ENCODE measurements around the gene CDK5RAP1. TPM values are rescaled to one million over a fixed set of nuclear protein-coding genes. Genes with fewer than 3 reads are reported as not detected.
"Not testable (repeated sequence)": the region's sequence is repeated elsewhere in the genome, so short reads cannot be mapped to it uniquely, and the experiment has no call there.

CDK5RAP1 gene
- total RNA-seq, 2 donors from 2014 or later = 37.1 to 59.6 TPM

- DNase-seq (ENCODE audit: low spot score) (no peak), ATAC-seq (no peak)
- Mint-ChIP-seq H3K4me3 (no peak overlapping the region), H3K4me1 (ENCODE audit: low read depth in 2 of 2) (no peaks in the 10 kb centered on the region), H3K27ac (no peak overlapping the region), H3K9me3 (no peaks in the 10 kb centered on the region), H3K36me3 (no peaks in the 10 kb centered on the region), H3K27me3 (no peaks in the 10 kb centered on the region)
These were observed 33.1 kb upstream of the CDK5RAP1 start for GRCh38 chr20:33434434-33434833.

DNA sequence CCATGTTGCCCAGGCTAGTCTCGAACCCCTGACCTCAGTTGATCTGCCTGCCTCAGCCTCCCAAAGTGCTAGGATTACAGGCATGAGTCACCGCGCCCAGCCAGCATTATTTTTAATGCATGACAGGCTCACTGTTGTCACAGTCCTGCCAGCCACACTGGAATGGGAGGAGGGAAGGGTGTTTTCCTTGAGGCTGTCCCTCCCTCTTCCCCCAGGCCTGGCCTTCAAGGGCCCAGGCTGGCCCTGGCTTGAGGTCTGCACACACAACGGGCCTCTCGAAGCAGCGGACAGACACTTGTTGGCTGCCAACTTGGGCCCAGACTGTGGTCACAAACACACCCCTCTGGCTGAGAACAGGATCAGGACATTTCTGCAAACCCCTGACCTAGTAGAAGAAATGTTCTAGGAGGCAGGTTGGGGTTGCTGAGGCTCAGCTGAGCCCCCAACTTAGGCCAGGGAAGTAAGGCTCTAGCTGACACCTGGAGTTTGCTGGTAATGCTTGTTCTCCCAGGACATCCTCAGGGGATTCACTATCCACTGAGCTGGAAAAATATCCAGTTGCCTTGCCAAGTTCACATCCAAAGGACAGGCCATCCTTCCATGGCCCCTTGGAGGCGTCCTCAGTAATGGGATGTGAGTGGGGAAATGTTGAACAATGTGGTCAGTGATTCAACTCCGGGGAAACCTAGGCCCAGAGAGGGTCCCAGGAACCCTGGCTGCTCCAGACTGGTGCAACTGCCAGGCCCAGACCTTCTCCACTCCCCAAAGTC lies 32.3 kb upstream of the CDK5RAP1 start:
- DNase-seq (ENCODE audit: low spot score) (no peak), ATAC-seq (no peak)
- Mint-ChIP-seq H3K36me3 (no peaks in the 10 kb centered on the region), H3K4me3 (no peak overlapping the region), H3K4me1 (ENCODE audit: low read depth in 2 of 2) (no peaks in the 10 kb centered on the region), H3K27ac (no peak overlapping the region), H3K9me3 (no peaks in the 10 kb centered on the region), H3K27me3 (no peaks in the 10 kb centered on the region)

GRCh38 chr20:33431797-33432381 lies 30.6 kb upstream of the CDK5RAP1 start:
- Mint-ChIP-seq H3K4me1 (ENCODE audit: low read depth in 2 of 2) (no peaks in the 10 kb centered on the region), H3K9me3 (no peaks in the 10 kb centered on the region), H3K27ac (no peak overlapping the region), H3K27me3 (no peaks in the 10 kb centered on the region), H3K4me3 (no peak overlapping the region), H3K36me3 (no peaks in the 10 kb centered on the region)
- ATAC-seq = no peak
- DNase-seq (ENCODE audit: low spot score) = no peak

DNA sequence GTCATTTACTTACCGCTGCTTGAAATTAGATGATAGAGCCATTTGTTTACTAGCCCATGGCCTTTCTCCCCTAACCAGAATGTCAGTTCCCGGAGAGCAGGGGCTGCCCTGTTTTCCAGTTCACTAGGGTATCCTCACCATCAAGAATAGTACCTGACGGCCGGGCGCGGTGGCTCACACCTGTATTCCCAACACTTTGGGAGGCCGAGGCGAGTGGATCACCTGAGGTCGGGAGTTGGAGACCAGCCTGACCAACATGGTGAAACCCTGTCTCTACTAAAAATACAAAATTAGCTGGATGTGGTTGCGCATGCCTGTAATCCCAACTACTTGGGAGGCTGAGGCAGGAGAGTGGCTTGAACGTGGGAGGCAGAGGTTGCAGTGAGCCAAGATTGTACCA lies 22.6 kb upstream of the CDK5RAP1 start:
- not testable (repeated sequence) for H3K4me1 Mint-ChIP-seq (ENCODE audit: low read depth in 2 of 2); H3K27me3 Mint-ChIP-seq; H3K36me3 Mint-ChIP-seq; H3K27ac Mint-ChIP-seq; ATAC-seq; H3K4me3 Mint-ChIP-seq; H3K9me3 Mint-ChIP-seq; DNase-seq (ENCODE audit: low spot score)

GRCh38 chr20:33423141-33423834 lies 22.0 kb upstream of the CDK5RAP1 start:
- no peaks in the 10 kb centered on the region for H3K36me3 Mint-ChIP-seq
- H3K9me3 Mint-ChIP-seq = no peaks in the 10 kb centered on the region
- H3K27ac Mint-ChIP-seq = no peak overlapping the region
- DNase-seq (ENCODE audit: low spot score) = no peak
- H3K4me1 Mint-ChIP-seq (ENCODE audit: low read depth in 2 of 2) = no peaks in the 10 kb centered on the region
- no peak for ATAC-seq
- H3K27me3 Mint-ChIP-seq = no peaks in the 10 kb centered on the region
- no peak overlapping the region for H3K4me3 Mint-ChIP-seq

DNA sequence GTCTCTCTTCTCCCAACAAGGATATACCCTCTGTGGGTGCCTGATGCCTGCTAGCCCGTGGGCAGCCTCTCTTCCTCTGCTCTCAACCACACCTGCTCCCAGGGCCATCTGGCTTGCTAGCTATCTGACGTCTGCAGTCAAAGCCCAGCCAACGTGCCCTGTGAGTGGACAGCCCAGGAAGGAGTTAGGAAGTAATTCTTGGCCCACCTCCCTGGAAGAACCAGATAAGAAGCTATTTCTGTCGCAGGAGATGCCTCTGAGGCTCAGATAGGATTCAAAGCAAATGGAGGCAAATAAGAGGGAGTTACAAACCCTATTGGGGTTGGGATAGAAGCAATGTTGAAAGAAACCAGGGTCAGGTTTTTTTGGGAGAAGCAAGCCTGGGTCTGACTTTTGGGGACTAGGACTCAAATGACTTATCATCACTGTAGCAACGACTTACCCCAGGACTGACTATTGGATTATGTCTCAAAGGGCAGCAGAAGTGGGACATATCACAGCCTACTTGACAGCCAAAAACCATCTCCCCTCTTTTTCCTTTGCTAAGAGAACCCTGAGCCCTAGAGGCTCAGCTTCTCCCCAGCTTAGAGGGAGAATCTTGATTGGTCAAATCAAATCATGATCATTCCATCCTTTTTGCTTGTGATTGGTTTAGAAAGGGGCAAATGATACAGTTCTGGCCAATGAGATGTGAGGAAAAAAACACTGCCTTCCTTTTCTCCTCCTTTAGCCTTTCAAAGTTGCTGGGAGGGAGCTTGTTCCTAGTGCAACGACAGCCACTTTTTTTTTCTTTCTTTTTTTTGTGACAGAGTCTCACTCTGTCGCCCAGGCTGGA lies 18.0 kb upstream of the CDK5RAP1 start:
- no peak overlapping the region for H3K27ac Mint-ChIP-seq
- ATAC-seq = no peak
- DNase-seq (ENCODE audit: low spot score) = no peak
- H3K27me3 Mint-ChIP-seq = no peaks in the 10 kb centered on the region
- H3K4me3 Mint-ChIP-seq = no peak overlapping the region
- no peaks in the 10 kb centered on the region for H3K9me3 Mint-ChIP-seq
- H3K36me3 Mint-ChIP-seq = no peaks in the 10 kb centered on the region
- no peaks in the 10 kb centered on the region for H3K4me1 Mint-ChIP-seq (ENCODE audit: low read depth in 2 of 2)

GRCh38 chr20:33418033-33418432 lies 16.7 kb upstream of the CDK5RAP1 start:
- Mint-ChIP-seq H3K27me3 (no peaks in the 10 kb centered on the region), H3K4me3 (no peak overlapping the region), H3K36me3 (no peaks in the 10 kb centered on the region), H3K4me1 (ENCODE audit: low read depth in 2 of 2) (no peaks in the 10 kb centered on the region), H3K27ac (no peak overlapping the region), H3K9me3 (no peaks in the 10 kb centered on the region)
- no peak for ATAC-seq
- no peak for DNase-seq (ENCODE audit: low spot score)

DNA sequence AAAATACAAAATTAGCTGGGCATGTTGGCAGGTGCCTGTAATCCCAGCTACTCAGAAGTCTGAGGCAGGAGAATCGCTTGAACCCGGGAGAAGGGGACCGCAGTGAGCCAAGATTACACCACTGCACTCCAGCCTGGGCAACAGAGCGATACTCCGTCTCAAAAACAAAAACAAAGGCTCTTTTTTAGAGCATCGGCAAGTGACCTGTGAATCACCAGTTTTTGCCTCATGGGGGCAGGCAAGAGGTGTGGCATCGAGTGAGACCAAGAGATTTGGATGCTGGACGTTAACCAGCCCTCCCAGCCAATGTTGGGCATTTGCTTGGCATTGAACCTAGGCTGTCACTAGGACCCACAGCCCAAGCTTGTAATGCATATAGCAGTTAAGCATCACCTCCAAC lies 14.6 kb upstream of the CDK5RAP1 start:
- DNase-seq (ENCODE audit: low spot score) = peak; percentile 12
- no peak for ATAC-seq
- Mint-ChIP-seq H3K36me3 (no peaks in the 10 kb centered on the region), H3K4me1 (ENCODE audit: low read depth in 2 of 2) (no peaks in the 10 kb centered on the region), H3K4me3 (no peak overlapping the region), H3K27me3 (no peaks in the 10 kb centered on the region), H3K9me3 (no peaks in the 10 kb centered on the region), H3K27ac (no peak overlapping the region)

DNA sequence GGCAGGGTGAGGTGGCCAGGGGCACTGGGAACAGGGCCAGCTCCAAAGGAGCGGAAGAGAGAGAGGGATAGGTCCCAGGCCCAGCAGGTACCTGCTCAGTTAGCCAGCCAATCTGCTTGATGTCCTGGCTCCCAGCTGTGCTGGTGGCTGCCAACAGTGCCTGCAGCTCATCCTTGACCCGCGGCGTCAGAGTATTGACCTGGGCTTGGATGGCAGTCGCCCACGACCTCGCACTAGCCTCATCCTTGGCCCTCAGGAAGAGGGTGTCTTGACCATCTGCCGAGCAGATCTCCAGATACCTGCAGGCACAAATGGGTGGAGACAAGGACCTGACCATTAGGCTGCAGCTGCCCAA lies 11.1 kb upstream of the CDK5RAP1 start:
- Mint-ChIP-seq H3K9me3 (no peaks in the 10 kb centered on the region), H3K36me3 (no peaks in the 10 kb centered on the region), H3K27ac (no peak overlapping the region), H3K27me3 (no peaks in the 10 kb centered on the region), H3K4me3 (no peak overlapping the region), H3K4me1 (ENCODE audit: low read depth in 2 of 2) (no peaks in the 10 kb centered on the region)
- DNase-seq (ENCODE audit: low spot score) (peak; percentile 42), ATAC-seq (no peak)

- ATAC-seq = no peak
- Mint-ChIP-seq H3K27ac (no peak overlapping the region), H3K4me3 (no peak overlapping the region), H3K9me3 (no peaks in the 10 kb centered on the region), H3K36me3 (no peaks in the 10 kb centered on the region), H3K27me3 (no peaks in the 10 kb centered on the region), H3K4me1 (ENCODE audit: low read depth in 2 of 2) (no peaks in the 10 kb centered on the region)
- peak; percentile 44 for DNase-seq (ENCODE audit: low spot score)
These were observed 10.6 kb upstream of the CDK5RAP1 start for GRCh38 chr20:33411711-33412483.

- H3K27me3 Mint-ChIP-seq = no peaks in the 10 kb centered on the region
- ATAC-seq (no peak), DNase-seq (ENCODE audit: low spot score) (peak; percentile 28)
- H3K4me3 Mint-ChIP-seq = no peak overlapping the region
- H3K27ac Mint-ChIP-seq = no peak overlapping the region
- H3K4me1 Mint-ChIP-seq (ENCODE audit: low read depth in 2 of 2) = no peaks in the 10 kb centered on the region
- H3K9me3 Mint-ChIP-seq = no peaks in the 10 kb centered on the region
- H3K36me3 Mint-ChIP-seq = no peaks in the 10 kb centered on the region
These were observed 9.9 kb upstream of the CDK5RAP1 start for GRCh38 chr20:33411242-33411641.

DNA sequence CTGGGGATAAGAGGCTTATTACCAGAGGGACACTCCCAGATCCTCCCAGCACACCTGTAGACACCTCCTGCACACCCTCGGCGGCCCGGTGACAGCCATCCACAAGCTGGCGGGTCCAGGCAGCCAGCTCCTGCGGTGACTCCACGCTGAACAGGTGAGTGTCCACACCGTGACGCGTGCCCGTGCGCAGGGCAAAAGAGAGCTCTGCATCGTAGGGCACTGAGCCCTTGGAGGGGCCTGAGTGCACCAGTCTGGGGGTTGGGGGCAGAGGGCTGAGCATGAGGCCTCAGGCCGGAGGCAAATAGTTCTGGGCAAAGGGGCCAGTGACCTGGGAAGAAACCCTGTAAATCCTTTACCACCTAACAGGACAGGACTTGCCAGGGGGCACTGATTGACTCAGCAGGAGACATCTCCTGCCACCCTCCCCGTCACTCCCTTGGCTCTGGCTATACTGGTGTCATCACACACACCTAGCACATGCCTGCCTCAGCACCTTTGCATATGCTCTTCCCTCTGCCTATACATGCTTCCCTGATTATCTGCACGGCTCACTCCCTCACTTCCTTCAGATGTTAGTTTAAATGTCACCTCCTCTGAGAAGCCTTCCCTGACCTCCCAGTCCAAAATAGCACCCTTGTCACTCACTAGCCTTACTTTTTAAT lies 8.9 kb upstream of the CDK5RAP1 start:
- H3K36me3 Mint-ChIP-seq = no peaks in the 10 kb centered on the region
- DNase-seq (ENCODE audit: low spot score) (peak; percentile 49), ATAC-seq (peak in 1 of 2 donors; percentile 40)
- no peaks in the 10 kb centered on the region for H3K4me1 Mint-ChIP-seq (ENCODE audit: low read depth in 2 of 2)
- no peak overlapping the region for H3K4me3 Mint-ChIP-seq
- no peaks in the 10 kb centered on the region for H3K27me3 Mint-ChIP-seq
- H3K9me3 Mint-ChIP-seq = no peaks in the 10 kb centered on the region
- H3K27ac Mint-ChIP-seq = no peak overlapping the region

Data from natural killer cell treated with Interleukin-12 subunit alpha and Interleukin-12 subunit beta and Interleukin-15 and Interleukin-18, amount 100 ng/mL, for 72 hours (primary cell).